Measurements from ENCODE around the gene CRTAP.

- TF ChIP-seq CTCF (conservative IDR thresholded peaks at IDR 0.05; ENCODE audit: low read length) (no peak), EZH2phosphoT487 (IDR thresholded peaks at IDR 0.05; ENCODE audit: borderline replicate concordance) (no peak)
Measured at GRCh38 chr3:33119891-33120290, 6.1 kb downstream of the CRTAP start.
